ENCODE data around the gene HNF1A. TPM values are rescaled to one million over a fixed set of nuclear protein-coding genes. Genes with fewer than 3 reads are reported as not detected.

Gene HNF1A
- total RNA-seq, 1 donor from 2014 or later = not detected

GRCh38 chr12:120962532-120963020, 15.8 kb upstream of the HNF1A start:
- no peak overlapping the region for H3K27ac ChIP-seq
- H3K4me2 ChIP-seq = no peak overlapping the region
- no peaks in the 10 kb centered on the region for H3K36me3 ChIP-seq
- H4K20me1 ChIP-seq (ENCODE audit: low read depth) = no peaks in the 10 kb centered on the region
- H3K9me3 ChIP-seq (ENCODE audit: low read depth) = no peaks in the 10 kb centered on the region
- Mint-ChIP-seq H3K36me3 (no peaks in the 10 kb centered on the region), H3K9me3 (no peaks in the 10 kb centered on the region), H3K4me1 (peaks cover 15% of the 10 kb centered on the region), H3K27ac (peak overlapping the region; percentile 13), H3K27me3 (ENCODE audit: insufficient read depth, low read depth) (peaks cover 7% of the 10 kb centered on the region), H3K4me3 (no peak overlapping the region)
- H3K27me3 ChIP-seq = no peaks in the 10 kb centered on the region
- no peak overlapping the region for H3K9ac ChIP-seq
- no peaks in the 10 kb centered on the region for H3K79me2 ChIP-seq (ENCODE audit: low read depth)
- H2AFZ ChIP-seq (replicated peaks) = no peak overlapping the region
- H3K4me3 ChIP-seq = no peak overlapping the region
- no peaks in the 10 kb centered on the region for H3K4me1 ChIP-seq
- no peak for DNase-seq (ENCODE audit: low spot score)
- H3F3A ChIP-seq (ENCODE audit: low read depth) = no peaks in the 10 kb centered on the region
- TF ChIP-seq EZH2phosphoT487 (IDR thresholded peaks at IDR 0.05) = no peak
- TF ChIP-seq EZH2 (IDR thresholded peaks at IDR 0.05) = no peak
- TF ChIP-seq, protein P1, sequence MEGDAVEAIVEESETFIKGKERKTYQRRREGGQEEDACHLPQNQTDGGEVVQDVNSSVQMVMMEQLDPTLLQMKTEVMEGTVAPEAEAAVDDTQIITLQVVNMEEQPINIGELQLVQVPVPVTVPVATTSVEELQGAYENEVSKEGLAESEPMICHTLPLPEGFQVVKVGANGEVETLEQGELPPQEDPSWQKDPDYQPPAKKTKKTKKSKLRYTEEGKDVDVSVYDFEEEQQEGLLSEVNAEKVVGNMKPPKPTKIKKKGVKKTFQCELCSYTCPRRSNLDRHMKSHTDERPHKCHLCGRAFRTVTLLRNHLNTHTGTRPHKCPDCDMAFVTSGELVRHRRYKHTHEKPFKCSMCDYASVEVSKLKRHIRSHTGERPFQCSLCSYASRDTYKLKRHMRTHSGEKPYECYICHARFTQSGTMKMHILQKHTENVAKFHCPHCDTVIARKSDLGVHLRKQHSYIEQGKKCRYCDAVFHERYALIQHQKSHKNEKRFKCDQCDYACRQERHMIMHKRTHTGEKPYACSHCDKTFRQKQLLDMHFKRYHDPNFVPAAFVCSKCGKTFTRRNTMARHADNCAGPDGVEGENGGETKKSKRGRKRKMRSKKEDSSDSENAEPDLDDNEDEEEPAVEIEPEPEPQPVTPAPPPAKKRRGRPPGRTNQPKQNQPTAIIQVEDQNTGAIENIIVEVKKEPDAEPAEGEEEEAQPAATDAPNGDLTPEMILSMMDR (IDR thresholded peaks at IDR 0.05) = no peak

GRCh38 chr12:120964298-120964697, 14.0 kb upstream of the HNF1A start:
- H3K9me3 Mint-ChIP-seq = no peaks in the 10 kb centered on the region
- H3K27me3 ChIP-seq = no peaks in the 10 kb centered on the region
- no peaks in the 10 kb centered on the region for H4K20me1 ChIP-seq (ENCODE audit: low read depth)
- H3K27me3 Mint-ChIP-seq (ENCODE audit: insufficient read depth, low read depth) = peaks cover 7% of the 10 kb centered on the region
- H3K27ac Mint-ChIP-seq = no peak overlapping the region
- no peak overlapping the region for H3K9ac ChIP-seq
- no peak for DNase-seq (ENCODE audit: low spot score)
- H3K27ac ChIP-seq = no peak overlapping the region
- no peak overlapping the region for H3K4me2 ChIP-seq
- H3K36me3 Mint-ChIP-seq = no peaks in the 10 kb centered on the region
- H3K79me2 ChIP-seq (ENCODE audit: low read depth) = no peaks in the 10 kb centered on the region
- no peaks in the 10 kb centered on the region for H3F3A ChIP-seq (ENCODE audit: low read depth)
- H3K4me1 Mint-ChIP-seq = peaks cover 20% of the 10 kb centered on the region
- no peaks in the 10 kb centered on the region for H3K9me3 ChIP-seq (ENCODE audit: low read depth)
- H3K36me3 ChIP-seq = no peaks in the 10 kb centered on the region
- no peak overlapping the region for H2AFZ ChIP-seq (replicated peaks)
- H3K4me3 ChIP-seq = no peak overlapping the region
- TF ChIP-seq EZH2phosphoT487 (IDR thresholded peaks at IDR 0.05) = no peak
- TF ChIP-seq, protein P1 (IDR thresholded peaks at IDR 0.05) = no peak
- no peak for TF ChIP-seq EZH2 (IDR thresholded peaks at IDR 0.05)
- no peak overlapping the region for H3K4me3 Mint-ChIP-seq
- no peaks in the 10 kb centered on the region for H3K4me1 ChIP-seq

GRCh38 chr12:120965534-120966091, 12.7 kb upstream of the HNF1A start:
- Mint-ChIP-seq H3K4me1 (peaks cover 22% of the 10 kb centered on the region), H3K36me3 (no peaks in the 10 kb centered on the region), H3K27ac (no peak overlapping the region), H3K4me3 (no peak overlapping the region), H3K27me3 (ENCODE audit: insufficient read depth, low read depth) (peaks cover 12% of the 10 kb centered on the region), H3K9me3 (no peaks in the 10 kb centered on the region)
- no peak overlapping the region for H3K4me2 ChIP-seq
- H4K20me1 ChIP-seq (ENCODE audit: low read depth) = no peaks in the 10 kb centered on the region
- no peak overlapping the region for H2AFZ ChIP-seq (replicated peaks)
- H3K79me2 ChIP-seq (ENCODE audit: low read depth) = no peaks in the 10 kb centered on the region
- H3K36me3 ChIP-seq = no peaks in the 10 kb centered on the region
- DNase-seq (ENCODE audit: low spot score) = no peak
- H3K4me3 ChIP-seq = no peak overlapping the region
- H3K27me3 ChIP-seq = no peaks in the 10 kb centered on the region
- H3K9me3 ChIP-seq (ENCODE audit: low read depth) = no peaks in the 10 kb centered on the region
- no peak overlapping the region for H3K27ac ChIP-seq
- no peak overlapping the region for H3K9ac ChIP-seq
- no peaks in the 10 kb centered on the region for H3F3A ChIP-seq (ENCODE audit: low read depth)
- TF ChIP-seq, protein P1 (IDR thresholded peaks at IDR 0.05) = no peak
- TF ChIP-seq EZH2 (IDR thresholded peaks at IDR 0.05) (no peak), EZH2phosphoT487 (IDR thresholded peaks at IDR 0.05) (no peak)
- no peaks in the 10 kb centered on the region for H3K4me1 ChIP-seq

All from neural progenitor cell (in vitro differentiated cells).